Lower leg skin (tissue), 3 donors: Measurements from ENCODE around the gene ZNF101.

Experiments
- POLR2A ChIP-seq, 2 donors: fragments of 450-650 bp; IDR thresholded peaks; one replicate each; pipeline ENCODE4 v1.6.1; 2016 to 2017; ENCODE audit warnings: antibody characterized with exemption in 2 of 2, mild to moderate bottlenecking in 1 of 2, moderate library complexity in 1 of 2
- TF ChIP-seq, protein P1 (sequence below), 3 donors: fragments of 450-650 bp; IDR thresholded peaks; one replicate each; pipeline ENCODE4 v1.5.1; 2016; ENCODE audit warnings: antibody characterized with exemption in 3 of 3, mild to moderate bottlenecking in 3 of 3, moderate library complexity in 2 of 3

- TF ChIP-seq, protein P1, sequence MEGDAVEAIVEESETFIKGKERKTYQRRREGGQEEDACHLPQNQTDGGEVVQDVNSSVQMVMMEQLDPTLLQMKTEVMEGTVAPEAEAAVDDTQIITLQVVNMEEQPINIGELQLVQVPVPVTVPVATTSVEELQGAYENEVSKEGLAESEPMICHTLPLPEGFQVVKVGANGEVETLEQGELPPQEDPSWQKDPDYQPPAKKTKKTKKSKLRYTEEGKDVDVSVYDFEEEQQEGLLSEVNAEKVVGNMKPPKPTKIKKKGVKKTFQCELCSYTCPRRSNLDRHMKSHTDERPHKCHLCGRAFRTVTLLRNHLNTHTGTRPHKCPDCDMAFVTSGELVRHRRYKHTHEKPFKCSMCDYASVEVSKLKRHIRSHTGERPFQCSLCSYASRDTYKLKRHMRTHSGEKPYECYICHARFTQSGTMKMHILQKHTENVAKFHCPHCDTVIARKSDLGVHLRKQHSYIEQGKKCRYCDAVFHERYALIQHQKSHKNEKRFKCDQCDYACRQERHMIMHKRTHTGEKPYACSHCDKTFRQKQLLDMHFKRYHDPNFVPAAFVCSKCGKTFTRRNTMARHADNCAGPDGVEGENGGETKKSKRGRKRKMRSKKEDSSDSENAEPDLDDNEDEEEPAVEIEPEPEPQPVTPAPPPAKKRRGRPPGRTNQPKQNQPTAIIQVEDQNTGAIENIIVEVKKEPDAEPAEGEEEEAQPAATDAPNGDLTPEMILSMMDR (IDR thresholded peaks at IDR 0.05): no peak
- no peak for TF ChIP-seq POLR2A (IDR thresholded peaks at IDR 0.05)
These were observed 32.0 kb upstream of the ZNF101 start for GRCh38 chr19:19636573-19637185.
